CD4-positive, alpha-beta T cell (primary cell): Measurements from ENCODE around the gene ZMYND15. TPM values are rescaled to one million over a fixed set of nuclear protein-coding genes. Genes with fewer than 3 reads are reported as not detected.
A peak's percentile ranks its signal among the peaks of the same experiment; 100 is the strongest.

Experiments
- ATAC-seq: fragments of 200-7000 bp; cut with Tn5 transposase; one replicate; pipeline ENCODE4 v1.10.0; 2022; ENCODE audit warnings: mild to moderate bottlenecking; ENCODE audit not compliant: poor library complexity
- CTCF ChIA-PET: fragments of 350-600 bp; sonication (Branson Sonifier 250); formaldehyde crosslinking; loops from one replicate; lab custom pipeline; 2021; ENCODE audit warnings: antibody characterized with exemption, inconsistent platforms; lab: Charles Lee
- POLR2A ChIA-PET: fragments of 350-600 bp; sonication (Branson Sonifier 250); formaldehyde crosslinking; loops from one replicate; lab custom pipeline; 2021; ENCODE audit warnings: antibody characterized with exemption, inconsistent platforms; lab: Charles Lee
- DNase-seq, 14 experiments: peaks; one replicate each; pipeline ENCODE4 v3.0.0-alpha.2; 2013 to 2020; ENCODE audit warnings: mixed read lengths in 2 of 14
- H3K27ac ChIP-seq, 2 donors: one replicate each; pipeline versions ENCODE4 v1.5.1 to v1.7.0; 2013; ENCODE audit warnings: low read length in 2 of 2, low read depth in 1 of 2, mild to moderate bottlenecking in 1 of 2
- H3K27me3 ChIP-seq, 2 experiments: 1 replicate in 1 of 2; 2 replicates in 1 of 2; pipeline versions ENCODE4 v1.6.1 to v1.7.0; 2013; ENCODE audit warnings: low read length in 2 of 2, control low read depth in 1 of 2, mild to moderate bottlenecking in 1 of 2, moderate library complexity in 1 of 2; ENCODE audit not compliant: insufficient read depth in 2 of 2, control insufficient read depth in 1 of 2
- H3K36me3 ChIP-seq: one replicate; pipeline ENCODE4 v1.6.1; 2013; ENCODE audit warnings: low read length, control low read depth; ENCODE audit not compliant: insufficient read depth
- H3K4me1 ChIP-seq: one replicate; pipeline ENCODE4 v1.6.1; 2013; ENCODE audit warnings: low read length, control low read depth; ENCODE audit not compliant: insufficient read depth
- H3K4me3 ChIP-seq: one replicate; pipeline ENCODE4 v1.5.1; 2013; ENCODE audit warnings: mild to moderate bottlenecking, low read length, moderate library complexity
- H3K9me3 ChIP-seq, 2 experiments: 1 replicate in 1 of 2; 2 replicates in 1 of 2; pipeline versions ENCODE4 v1.6.1 to v1.7.0; 2013; ENCODE audit warnings: low read length in 2 of 2, mild to moderate bottlenecking in 2 of 2, control low read depth in 1 of 2, moderate library complexity in 1 of 2; ENCODE audit not compliant: control insufficient read depth in 1 of 2, insufficient read depth in 1 of 2
- H3K27ac Mint-ChIP-seq: one replicate; pipeline ENCODE4 v1.8.0; 2020; ENCODE audit warnings: mixed read lengths
- H3K27me3 Mint-ChIP-seq: one replicate; pipeline ENCODE4 v1.8.0; 2021; ENCODE audit warnings: mixed read lengths
- H3K36me3 Mint-ChIP-seq: one replicate; pipeline ENCODE4 v1.8.0; 2021; ENCODE audit warnings: low read depth, mixed read lengths
- H3K4me1 Mint-ChIP-seq: one replicate; pipeline ENCODE4 v1.8.0; 2021; ENCODE audit warnings: low read depth, mixed read lengths
- H3K4me3 Mint-ChIP-seq: one replicate; pipeline ENCODE4 v1.8.0; 2020; ENCODE audit warnings: mild to moderate bottlenecking, mixed read lengths
- H3K9me3 Mint-ChIP-seq: one replicate; pipeline ENCODE4 v1.8.0; 2020; ENCODE audit warnings: mixed read lengths
- intact Hi-C, 2 experiments: fragments of 100-400 bp; cut with DNase I in 1 of 2; cut with micrococcal nuclease in 1 of 2; formaldehyde crosslinking; loops; one replicate each; pipeline versions ENCODE4 v1.15.1 to v1.9.0; 2023 to 2025; cut with DNase I, micrococcal nuclease
- total RNA-seq, 174 experiments: library from RNA in 2 of 174; stranded (reverse) in 2 of 174; gene quantifications; one replicate each; pipeline ENCODE4 v1.2.3 and lab custom pipeline; 2021 to 2026
- TF ChIP-seq, protein P1 (sequence below): fragments of 200-600 bp; IDR thresholded peaks from one replicate; pipeline ENCODE4 v1.8.0; 2022; ENCODE audit warnings: antibody characterized with exemption, mild to moderate bottlenecking

ZMYND15 gene
- total RNA-seq, 2 experiments from 2014 or later = 3.1 to 3.3 TPM

GRCh38 chr17:4789701-4789950 lies 50.0 kb downstream of the ZMYND15 start:
- no peak for ATAC-seq

GRCh38 chr17:4789951-4790704 lies 50.5 kb downstream of the ZMYND15 start:
- no peaks in the 10 kb centered on the region for H3K36me3 ChIP-seq
- TF ChIP-seq, protein P1, sequence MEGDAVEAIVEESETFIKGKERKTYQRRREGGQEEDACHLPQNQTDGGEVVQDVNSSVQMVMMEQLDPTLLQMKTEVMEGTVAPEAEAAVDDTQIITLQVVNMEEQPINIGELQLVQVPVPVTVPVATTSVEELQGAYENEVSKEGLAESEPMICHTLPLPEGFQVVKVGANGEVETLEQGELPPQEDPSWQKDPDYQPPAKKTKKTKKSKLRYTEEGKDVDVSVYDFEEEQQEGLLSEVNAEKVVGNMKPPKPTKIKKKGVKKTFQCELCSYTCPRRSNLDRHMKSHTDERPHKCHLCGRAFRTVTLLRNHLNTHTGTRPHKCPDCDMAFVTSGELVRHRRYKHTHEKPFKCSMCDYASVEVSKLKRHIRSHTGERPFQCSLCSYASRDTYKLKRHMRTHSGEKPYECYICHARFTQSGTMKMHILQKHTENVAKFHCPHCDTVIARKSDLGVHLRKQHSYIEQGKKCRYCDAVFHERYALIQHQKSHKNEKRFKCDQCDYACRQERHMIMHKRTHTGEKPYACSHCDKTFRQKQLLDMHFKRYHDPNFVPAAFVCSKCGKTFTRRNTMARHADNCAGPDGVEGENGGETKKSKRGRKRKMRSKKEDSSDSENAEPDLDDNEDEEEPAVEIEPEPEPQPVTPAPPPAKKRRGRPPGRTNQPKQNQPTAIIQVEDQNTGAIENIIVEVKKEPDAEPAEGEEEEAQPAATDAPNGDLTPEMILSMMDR = peak; percentile 81
- H3K27ac Mint-ChIP-seq = peak overlapping the region; percentile 74
- H3K4me3 Mint-ChIP-seq = peak overlapping the region; percentile 91
- H3K9me3 Mint-ChIP-seq = no peaks in the 10 kb centered on the region
- ChIA-PET CTCF (interaction anchor here (0.6 to 3.5 kb wide), 40 partner anchors 9 to 177 kb away, joined by 3 to 30 read pairs (median 4); partner anchors contain the start of genes ARRB2, C17orf107, CHRNE and MED11), POLR2A (interaction anchor here (0.6 to 2.5 kb wide), 21 partner anchors 9 to 424 kb away, joined by 3 to 27 read pairs (median 5); partner anchors contain the start of genes ARRB2, C17orf107, CXCL16 and MED11)
- DNase-seq (peak; percentile 61 to 92 (median 74)), ATAC-seq (peak; percentile 85)
- H3K27me3 ChIP-seq = peaks cover 28 to 29% of the 10 kb centered on the region in 2 experiments
- H3K9me3 ChIP-seq = peaks cover 0 to 18% of the 10 kb centered on the region in 2 experiments
- intact Hi-C loops = loop anchor here (1.0 to 10.0 kb wide), 7 partner anchors 58 to 175 kb away; partner anchors contain the start of genes ARRB2 (in 2 of the 2), MED11 (in 2 of the 2), CHRNE (in 1 of the 2) and SPAG7 (in 1 of the 2)
- peaks cover 23% of the 10 kb centered on the region for H3K4me1 Mint-ChIP-seq
- peaks cover 45% of the 10 kb centered on the region for H3K27me3 Mint-ChIP-seq
- H3K4me1 ChIP-seq = peaks cover 36% of the 10 kb centered on the region
- H3K4me3 ChIP-seq = peak overlapping the region; percentile 65
- no peaks in the 10 kb centered on the region for H3K36me3 Mint-ChIP-seq
- H3K27ac ChIP-seq = peak overlapping the region; percentile 58 to 74

More at GRCh38 chr17:4789701-4789950, 50.0 kb downstream of the ZMYND15 start:
- Mint-ChIP-seq H3K9me3 (no peaks in the 10 kb centered on the region), H3K36me3 (no peaks in the 10 kb centered on the region), H3K27me3 (peaks cover 47% of the 10 kb centered on the region), H3K4me3 (peak overlapping the region; percentile 83), H3K27ac (peak overlapping the region; percentile 51), H3K4me1 (peaks cover 24% of the 10 kb centered on the region)
- ChIA-PET CTCF (interaction anchor here (0.6 to 3.5 kb wide), 34 partner anchors 10 to 157 kb away, joined by 3 to 30 read pairs (median 4); partner anchors contain the start of genes ARRB2, C17orf107, MED11 and MINK1), POLR2A (interaction anchor here (0.7 to 2.5 kb wide), 17 partner anchors 10 to 424 kb away, joined by 3 to 27 read pairs (median 5); partner anchors contain the start of genes ARRB2, C17orf107, CXCL16 and MED11)
- H3K9me3 ChIP-seq = peaks cover 0 to 18% of the 10 kb centered on the region in 2 experiments
- TF ChIP-seq, protein P1 = no peak
- H3K36me3 ChIP-seq = no peaks in the 10 kb centered on the region
- H3K4me1 ChIP-seq = peaks cover 38% of the 10 kb centered on the region
- H3K27ac ChIP-seq = no peak overlapping the region
- no peak for DNase-seq
- peaks cover 31 to 32% of the 10 kb centered on the region in 2 experiments for H3K27me3 ChIP-seq
- intact Hi-C loops = loop anchor here (2.0 to 5.0 kb wide), 3 partner anchors 57 to 113 kb away; partner anchors contain the start of genes CHRNE (in 1 of the 2) and MED11 (in 1 of the 2)
- H3K4me3 ChIP-seq = peak overlapping the region; percentile 65

- Histone ChIP-seq H3K36me3 (no peaks in the 10 kb centered on the region), H3K27me3 (peaks cover 23% of the 10 kb centered on the region in 2 experiments), H3K27ac (peak overlapping the region in 1 of 2 donors; percentile 58), H3K4me1 (peaks cover 34% of the 10 kb centered on the region), H3K4me3 (peak overlapping the region; percentile 65), H3K9me3 (peaks cover 0 to 15% of the 10 kb centered on the region in 2 experiments)
- H3K27ac Mint-ChIP-seq = peak overlapping the region; percentile 74
- intact Hi-C loops = loop anchor here (1.0 to 10.0 kb wide), 4 partner anchors 59 to 174 kb away; partner anchors contain the start of genes ARRB2 (in 2 of the 2), MED11 (in 1 of the 2) and SPAG7 (in 1 of the 2)
- no peaks in the 10 kb centered on the region for H3K9me3 Mint-ChIP-seq
- ChIA-PET POLR2A (interaction anchor here (0.6 to 2.5 kb wide), 18 partner anchors 9 to 425 kb away, joined by 3 to 27 read pairs (median 5); partner anchors contain the start of genes ARRB2, C17orf107, CXCL16 and MED11), CTCF (interaction anchor here (0.7 to 3.5 kb wide), 22 partner anchors 13 to 176 kb away, joined by 3 to 30 read pairs (median 6); partner anchors contain the start of genes ARRB2, CHRNE, MED11 and MINK1)
- peaks cover 19% of the 10 kb centered on the region for H3K4me1 Mint-ChIP-seq
- peak overlapping the region; percentile 91 for H3K4me3 Mint-ChIP-seq
- TF ChIP-seq, protein P1 = no peak
- H3K36me3 Mint-ChIP-seq = no peaks in the 10 kb centered on the region
- ATAC-seq (no peak), DNase-seq (no peak)
- peaks cover 39% of the 10 kb centered on the region for H3K27me3 Mint-ChIP-seq
Observed at GRCh38 chr17:4790705-4791088, 51.1 kb downstream of the ZMYND15 start.
